GM12874 (cell line): ENCODE results near the gene SLX9.

ENCODE experiments used
- TF ChIP-seq, protein P1 (sequence below): IDR thresholded peaks from 2 replicates; pipeline ENCODE4 v1.5.1; 2011; ENCODE audit warnings: low read depth, mild to moderate bottlenecking, control low read depth, low read length, moderate library complexity; ENCODE audit not compliant: insufficient read depth

SLX9 gene

DNA sequence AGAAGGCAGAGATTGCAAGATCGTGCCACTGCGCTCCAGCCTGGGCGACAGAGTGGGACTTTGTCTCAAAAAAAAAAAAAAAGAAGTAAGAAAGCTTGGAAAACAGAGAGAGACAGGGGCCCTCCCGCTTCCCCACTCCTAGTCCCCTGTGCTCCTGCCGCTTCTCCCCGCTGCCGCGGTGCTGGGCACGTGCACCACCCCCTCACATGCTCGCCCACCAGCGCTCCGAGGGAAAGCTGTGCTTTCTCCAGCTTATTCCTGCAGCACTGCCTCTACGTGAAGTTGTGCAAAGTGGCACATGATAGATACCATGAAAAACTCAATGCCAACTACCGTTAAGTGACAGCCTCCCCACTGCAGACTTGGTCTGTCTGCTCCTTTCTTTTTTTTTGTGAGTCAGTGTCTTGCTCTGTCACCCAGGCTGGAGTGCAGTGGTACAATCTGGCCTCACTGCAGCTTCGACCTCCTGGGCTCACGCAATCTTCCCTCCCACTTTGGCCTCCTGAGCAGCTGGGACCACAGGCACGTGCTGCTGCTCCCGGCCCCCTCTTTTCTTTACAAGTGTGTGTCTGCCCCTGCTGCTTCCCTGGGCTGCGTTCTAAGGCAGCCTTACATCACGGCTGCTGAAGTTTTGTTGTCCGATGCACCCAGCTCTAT lies 15.4 kb downstream of the SLX9 start:
- TF ChIP-seq, protein P1, sequence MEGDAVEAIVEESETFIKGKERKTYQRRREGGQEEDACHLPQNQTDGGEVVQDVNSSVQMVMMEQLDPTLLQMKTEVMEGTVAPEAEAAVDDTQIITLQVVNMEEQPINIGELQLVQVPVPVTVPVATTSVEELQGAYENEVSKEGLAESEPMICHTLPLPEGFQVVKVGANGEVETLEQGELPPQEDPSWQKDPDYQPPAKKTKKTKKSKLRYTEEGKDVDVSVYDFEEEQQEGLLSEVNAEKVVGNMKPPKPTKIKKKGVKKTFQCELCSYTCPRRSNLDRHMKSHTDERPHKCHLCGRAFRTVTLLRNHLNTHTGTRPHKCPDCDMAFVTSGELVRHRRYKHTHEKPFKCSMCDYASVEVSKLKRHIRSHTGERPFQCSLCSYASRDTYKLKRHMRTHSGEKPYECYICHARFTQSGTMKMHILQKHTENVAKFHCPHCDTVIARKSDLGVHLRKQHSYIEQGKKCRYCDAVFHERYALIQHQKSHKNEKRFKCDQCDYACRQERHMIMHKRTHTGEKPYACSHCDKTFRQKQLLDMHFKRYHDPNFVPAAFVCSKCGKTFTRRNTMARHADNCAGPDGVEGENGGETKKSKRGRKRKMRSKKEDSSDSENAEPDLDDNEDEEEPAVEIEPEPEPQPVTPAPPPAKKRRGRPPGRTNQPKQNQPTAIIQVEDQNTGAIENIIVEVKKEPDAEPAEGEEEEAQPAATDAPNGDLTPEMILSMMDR, result no peak

DNA sequence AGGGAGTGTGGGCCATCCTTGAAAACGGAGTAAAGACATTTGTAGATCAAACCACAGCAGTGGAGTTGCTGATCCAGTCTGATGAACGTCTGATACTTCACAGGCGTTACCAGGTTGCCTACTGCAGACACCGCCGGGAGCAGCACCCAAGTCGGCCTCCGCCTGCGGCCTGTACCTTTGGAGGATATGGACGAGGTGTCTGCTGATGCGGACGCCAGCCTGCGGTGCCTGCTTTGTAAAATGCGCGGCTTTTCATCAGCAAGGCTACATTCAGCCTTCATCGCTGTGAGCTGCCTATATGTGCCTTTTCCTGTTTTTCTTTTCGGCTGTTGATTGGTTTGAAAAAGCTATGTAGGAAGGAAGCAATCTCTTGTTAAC lies 16.0 kb downstream of the SLX9 start:
- TF ChIP-seq, protein P1, result no peak

DNA sequence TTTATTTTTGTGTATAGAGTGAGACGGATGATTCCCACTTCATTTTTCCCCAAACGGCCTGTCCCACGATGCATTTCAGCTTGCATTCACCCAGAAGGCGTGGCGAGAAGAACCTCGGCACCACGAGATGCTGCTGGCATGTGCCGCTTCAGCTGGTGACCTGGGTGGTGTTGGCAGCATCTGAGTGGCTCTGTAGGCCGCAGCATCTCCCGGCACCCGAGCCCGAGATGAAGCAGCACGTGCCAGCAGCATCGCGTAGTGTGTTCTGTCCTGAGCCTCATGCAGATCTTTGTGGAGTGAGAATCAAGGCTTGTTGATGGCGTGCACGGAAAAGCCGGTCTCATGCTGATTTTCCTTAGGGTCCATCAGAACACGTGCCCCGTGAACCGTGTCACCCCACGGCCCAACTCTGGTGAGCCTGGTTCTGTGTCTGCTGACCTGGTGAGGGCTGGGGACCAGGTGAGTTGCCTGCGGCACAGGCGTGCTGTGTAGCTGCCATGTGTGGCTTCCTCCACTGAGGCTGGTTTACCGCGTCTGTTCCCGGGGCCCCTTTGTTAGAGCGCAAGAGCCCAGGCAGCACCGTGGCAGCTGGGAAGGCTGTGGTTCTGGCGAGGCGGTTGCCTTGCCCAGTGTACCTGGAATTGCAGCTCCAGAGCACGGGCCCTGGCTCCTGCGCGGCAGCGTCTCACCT lies 16.7 kb downstream of the SLX9 start:
- TF ChIP-seq, protein P1, result no peak

DNA sequence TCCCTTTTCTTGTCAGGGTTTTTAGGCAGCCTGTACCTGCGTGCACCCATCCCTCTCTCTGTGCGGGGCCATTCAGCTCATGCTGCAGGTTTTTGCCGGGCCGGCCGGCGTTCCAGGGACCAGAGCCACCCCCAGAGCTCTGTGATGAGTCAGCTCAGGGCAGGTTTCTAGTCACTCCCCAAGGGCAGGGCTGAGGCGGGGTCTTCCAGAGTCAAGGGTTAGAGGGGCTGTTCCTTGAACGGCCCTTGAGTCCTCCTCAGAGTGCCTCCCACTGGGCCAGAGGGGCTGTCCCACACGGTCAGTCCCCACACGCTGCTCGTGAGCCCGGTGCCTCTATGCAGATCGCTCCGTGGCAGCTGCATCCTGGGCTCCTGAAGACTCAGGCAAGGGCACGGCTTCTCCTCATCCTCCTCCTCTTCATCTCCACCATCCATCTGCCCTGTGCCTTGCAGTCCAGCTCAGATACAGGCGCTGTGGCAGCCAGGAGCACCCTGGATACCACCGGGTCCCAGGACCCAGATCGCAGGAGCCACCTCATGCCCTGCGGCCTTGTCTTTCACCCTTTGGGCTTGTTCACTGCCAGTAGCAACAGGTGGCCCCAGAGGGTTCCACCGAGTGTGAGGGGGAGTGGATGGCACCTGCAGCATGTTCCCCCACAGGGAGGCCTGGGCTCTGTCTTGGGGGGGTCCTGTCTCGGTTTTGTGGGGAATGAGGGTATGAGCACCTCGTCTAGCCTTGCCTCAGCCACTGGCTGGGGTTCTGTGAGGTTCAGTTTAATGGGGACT lies 17.4 kb downstream of the SLX9 start:
- TF ChIP-seq, protein P1, result no peak

DNA sequence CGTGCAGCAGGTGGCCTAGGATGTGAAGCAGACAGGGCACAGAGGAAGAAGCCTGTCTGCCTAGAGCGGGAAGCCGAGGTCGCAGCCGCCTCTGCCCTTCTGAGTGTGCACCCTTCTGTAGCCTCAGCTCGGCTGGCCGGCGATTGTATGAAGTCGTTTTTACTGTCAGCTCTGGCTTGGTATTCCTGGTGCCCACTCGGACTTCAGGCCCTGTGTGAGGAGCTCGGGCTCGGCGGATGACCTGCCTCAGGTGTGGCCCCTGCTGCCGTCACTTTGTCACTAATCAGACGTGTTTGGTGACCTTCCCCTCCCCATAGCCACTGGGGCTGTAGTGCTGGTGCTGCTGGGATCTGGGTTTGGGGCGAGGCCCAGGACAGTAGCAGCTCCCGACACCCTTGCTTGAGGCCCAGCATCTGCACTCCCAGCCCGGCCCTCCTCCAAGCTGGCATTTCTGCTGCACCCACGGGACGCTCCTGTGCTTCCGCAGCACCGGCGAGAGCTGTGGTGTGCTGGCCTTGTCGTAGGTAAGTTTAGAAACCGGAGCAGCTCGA lies 18.1 kb downstream of the SLX9 start:
- TF ChIP-seq, protein P1, result no peak

DNA sequence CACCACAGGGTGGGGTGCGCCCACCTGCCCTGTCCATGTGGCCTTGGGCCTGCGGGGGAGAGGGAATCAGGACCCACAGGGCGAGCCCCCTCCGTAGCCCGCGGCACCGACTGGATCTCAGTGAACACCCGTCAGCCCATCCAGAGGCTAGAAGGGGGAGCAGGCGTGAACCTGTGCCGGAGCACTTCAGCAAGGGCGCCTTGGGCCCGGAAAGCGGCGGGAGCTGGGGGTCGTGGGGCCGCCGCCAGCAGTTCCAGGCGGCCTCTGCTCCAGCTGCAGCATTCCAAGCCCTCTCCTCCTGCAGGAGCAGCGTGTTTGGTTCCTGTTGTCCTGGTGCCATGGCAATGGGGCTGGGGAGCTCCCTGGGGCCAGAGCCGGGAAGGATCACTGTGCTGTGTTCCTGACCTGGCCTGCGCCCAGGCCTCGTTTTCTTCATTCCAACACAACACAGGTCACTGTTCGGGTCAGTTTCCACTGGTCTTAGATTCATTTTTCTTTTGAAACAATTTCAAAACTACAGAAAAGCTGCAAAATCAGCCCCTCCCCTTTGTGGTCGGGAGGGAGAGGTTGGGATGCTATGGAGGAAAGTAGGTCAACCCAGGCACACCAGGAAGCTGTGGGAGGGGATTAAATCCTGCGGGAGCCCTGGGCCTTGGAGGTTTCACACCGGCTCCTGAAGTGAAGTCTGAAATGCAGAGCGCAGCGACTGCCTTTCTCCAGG lies 18.8 kb downstream of the SLX9 start:
- TF ChIP-seq, protein P1, result no peak
